Parathyroid adenoma (tissue), 2 donors: ENCODE measurements around the gene TMC4.
"Not testable (repeated sequence)": the region's sequence is repeated elsewhere in the genome, so short reads cannot be mapped to it uniquely, and the experiment has no call there.

Experiments
- H2AFZ ChIP-seq: fragments of 300-600 bp; sonication (generic); one replicate; pipeline ENCODE4 v1.7.0; 2017; ENCODE audit warnings: antibody characterized with exemption, mild to moderate bottlenecking
- H3K27ac ChIP-seq: fragments of 300-600 bp; sonication (generic); one replicate; pipeline ENCODE4 v1.7.0; 2017
- H3K27me3 ChIP-seq: fragments of 300-600 bp; sonication (generic); one replicate; pipeline ENCODE4 v1.7.0; 2017; ENCODE audit warnings: low read length; ENCODE audit not compliant: control insufficient read depth, insufficient read depth
- H3K36me3 ChIP-seq: fragments of 300-600 bp; sonication (generic); one replicate; pipeline ENCODE4 v1.7.0; 2017; ENCODE audit warnings: low read length; ENCODE audit not compliant: control insufficient read depth, insufficient read depth
- H3K4me1 ChIP-seq: fragments of 300-600 bp; sonication (generic); one replicate; pipeline ENCODE4 v1.7.0; 2017; ENCODE audit warnings: control low read depth
- H3K4me2 ChIP-seq: fragments of 300-600 bp; sonication (generic); one replicate; pipeline ENCODE4 v1.7.0; 2017; ENCODE audit warnings: low read length
- H3K4me3 ChIP-seq: fragments of 300-600 bp; sonication (generic); one replicate; pipeline ENCODE4 v1.7.0; 2017; ENCODE audit warnings: low read depth, low read length
- H3K79me2 ChIP-seq: fragments of 300-600 bp; sonication (generic); one replicate; pipeline ENCODE4 v1.7.0; 2017; ENCODE audit warnings: control low read depth
- H3K9ac ChIP-seq: fragments of 300-600 bp; sonication (generic); one replicate; pipeline ENCODE4 v1.7.0; 2017; ENCODE audit warnings: mild to moderate bottlenecking
- H3K9me3 ChIP-seq: fragments of 300-600 bp; sonication (generic); one replicate; pipeline ENCODE4 v1.7.0; 2017; ENCODE audit warnings: low read length; ENCODE audit not compliant: control insufficient read depth
- CTCF ChIP-seq: fragments of 300-600 bp; sonication (generic); IDR thresholded peaks from one replicate; pipeline ENCODE4 v1.7.0; 2017; ENCODE audit warnings: antibody characterized with exemption, mild to moderate bottlenecking
- donor health status: primary hyperparathyroidism.

The TMC4 gene

GRCh38 chr19:54172471-54173358, at the start of gene TMC4:
Gene TMC4 (minus strand): TSS chr19:54173160. CDS start chr19:54173117, 43 bp downstream.
- Histone ChIP-seq H3K9me3 (no peaks in the 10 kb centered on the region), H3K9ac (peak within 1 kb of the TSS; percentile 68), H3K36me3 (no peaks in the 10 kb centered on the region), H3K79me2 (no peaks in the 10 kb centered on the region), H3K27ac (peak within 1 kb of the TSS; percentile 89), H2AFZ (peak within 1 kb of the TSS; percentile 67), H3K4me3 (peak within 1 kb of the TSS; percentile 72), H3K27me3 (no peaks in the 10 kb centered on the region), H3K4me2 (peak within 1 kb of the TSS; percentile 94), H3K4me1 (no peaks in the 10 kb centered on the region)
- TF ChIP-seq CTCF, result peak; percentile 81

GRCh38 chr19:54221947-54222346, 49.0 kb upstream of the TMC4 start:
- not testable (repeated sequence) for H3K27ac ChIP-seq, H3K27me3 ChIP-seq, H3K79me2 ChIP-seq, H3K9ac ChIP-seq, H3K36me3 ChIP-seq, H2AFZ ChIP-seq, H3K4me1 ChIP-seq, H3K4me3 ChIP-seq, H3K4me2 ChIP-seq, H3K9me3 ChIP-seq

- H3K4me2 ChIP-seq, H3K9ac ChIP-seq, H3K9me3 ChIP-seq, H3K4me1 ChIP-seq, H3K27me3 ChIP-seq, H3K4me3 ChIP-seq, H2AFZ ChIP-seq, H3K27ac ChIP-seq, H3K79me2 ChIP-seq, H3K36me3 ChIP-seq: not testable (repeated sequence)
Measured at GRCh38 chr19:54219702-54220101, 46.7 kb upstream of the TMC4 start.

- Histone ChIP-seq H3K9ac (no peak overlapping the region), H3K4me3 (no peak overlapping the region), H2AFZ (no peak overlapping the region), H3K4me2 (no peak overlapping the region), H3K27ac (no peak overlapping the region), H3K36me3 (no peaks in the 10 kb centered on the region), H3K9me3 (no peaks in the 10 kb centered on the region), H3K4me1 (no peaks in the 10 kb centered on the region), H3K79me2 (no peaks in the 10 kb centered on the region), H3K27me3 (no peaks in the 10 kb centered on the region)
- no peak for TF ChIP-seq CTCF
Measured at GRCh38 chr19:54218960-54219661, 46.2 kb upstream of the TMC4 start.

- no peaks in the 10 kb centered on the region for H3K36me3 ChIP-seq
- H3K4me3 ChIP-seq, result no peak overlapping the region
- TF ChIP-seq CTCF, result no peak
Measured at GRCh38 chr19:54218259-54218658, 45.3 kb upstream of the TMC4 start.

GRCh38 chr19:54217517-54218247, 44.7 kb upstream of the TMC4 start:
- not testable (repeated sequence) for H3K4me1 ChIP-seq, H3K36me3 ChIP-seq, H3K27ac ChIP-seq, H3K4me3 ChIP-seq, H3K9me3 ChIP-seq, H3K79me2 ChIP-seq, H3K9ac ChIP-seq, H3K4me2 ChIP-seq, H3K27me3 ChIP-seq, H2AFZ ChIP-seq

More at GRCh38 chr19:54218259-54218658, 45.3 kb upstream of the TMC4 start:
- Histone ChIP-seq H3K9me3 (no peaks in the 10 kb centered on the region), H3K27me3 (no peaks in the 10 kb centered on the region), H3K4me1 (no peaks in the 10 kb centered on the region), H3K27ac (no peak overlapping the region), H3K9ac (no peak overlapping the region), H3K79me2 (no peaks in the 10 kb centered on the region), H2AFZ (no peak overlapping the region), H3K4me2 (no peak overlapping the region)
